Measurements from ENCODE around the gene RRN3.
"Not testable (repeated sequence)": the region's sequence is repeated elsewhere in the genome, so short reads cannot be mapped to it uniquely, and the experiment has no call there.

Gene RRN3

GRCh38 chr16:15093955-15094827 lies at the start of gene RRN3:
Gene RRN3, minus strand, starts transcription at chr16:15094272. Its CDS starts 39 bp downstream, at chr16:15094233.
- H3K9me3 Mint-ChIP-seq, H3K27me3 Mint-ChIP-seq: not testable (repeated sequence)
- peak within 1 kb of the TSS; percentile 95 for H3K27ac Mint-ChIP-seq
- peaks cover 25% of the 10 kb centered on the region for H3K4me1 Mint-ChIP-seq
- ATAC-seq, result peak; percentile 99
- H3K4me3 Mint-ChIP-seq, result peak within 1 kb of the TSS; percentile 92
- peaks cover 16% of the 10 kb centered on the region for H3K36me3 Mint-ChIP-seq (ENCODE audit: low read depth)
- DNase-seq, result peak; percentile 88

- ATAC-seq; H3K36me3 Mint-ChIP-seq (ENCODE audit: low read depth); H3K27me3 Mint-ChIP-seq; H3K4me1 Mint-ChIP-seq; H3K27ac Mint-ChIP-seq; H3K9me3 Mint-ChIP-seq; H3K4me3 Mint-ChIP-seq; DNase-seq: not testable (repeated sequence)
Observed at GRCh38 chr16:15143601-15144091, 49.6 kb upstream of the RRN3 start.

- DNase-seq; H3K9me3 Mint-ChIP-seq; ATAC-seq; H3K27me3 Mint-ChIP-seq; H3K36me3 Mint-ChIP-seq (ENCODE audit: low read depth); H3K4me3 Mint-ChIP-seq; H3K27ac Mint-ChIP-seq; H3K4me1 Mint-ChIP-seq: not testable (repeated sequence)
Observed at GRCh38 chr16:15142891-15143600, 49.0 kb upstream of the RRN3 start.

GRCh38 chr16:15142107-15142890 lies 48.2 kb upstream of the RRN3 start:
- not testable (repeated sequence) for H3K27ac Mint-ChIP-seq; DNase-seq; H3K36me3 Mint-ChIP-seq (ENCODE audit: low read depth); ATAC-seq; H3K9me3 Mint-ChIP-seq; H3K4me1 Mint-ChIP-seq; H3K4me3 Mint-ChIP-seq; H3K27me3 Mint-ChIP-seq

- Mint-ChIP-seq H3K9me3 (no peaks in the 10 kb centered on the region), H3K4me3 (no peak overlapping the region), H3K27ac (no peak overlapping the region), H3K27me3 (no peaks in the 10 kb centered on the region), H3K4me1 (no peaks in the 10 kb centered on the region), H3K36me3 (ENCODE audit: low read depth) (no peaks in the 10 kb centered on the region)
- ATAC-seq (no peak), DNase-seq (no peak)
Observed at GRCh38 chr16:15141586-15141985, 47.5 kb upstream of the RRN3 start.

- not testable (repeated sequence) for H3K27ac Mint-ChIP-seq; H3K9me3 Mint-ChIP-seq; ATAC-seq; DNase-seq; H3K4me1 Mint-ChIP-seq; H3K27me3 Mint-ChIP-seq; H3K4me3 Mint-ChIP-seq; H3K36me3 Mint-ChIP-seq (ENCODE audit: low read depth)
Observed at GRCh38 chr16:15140444-15141365, 46.6 kb upstream of the RRN3 start.

- not testable (repeated sequence) for DNase-seq; H3K36me3 Mint-ChIP-seq (ENCODE audit: low read depth); H3K27me3 Mint-ChIP-seq; H3K27ac Mint-ChIP-seq; H3K9me3 Mint-ChIP-seq; H3K4me3 Mint-ChIP-seq; ATAC-seq; H3K4me1 Mint-ChIP-seq
Observed at GRCh38 chr16:15137514-15137913, 43.4 kb upstream of the RRN3 start.

- not testable (repeated sequence) for DNase-seq; H3K27ac Mint-ChIP-seq; H3K9me3 Mint-ChIP-seq; H3K4me3 Mint-ChIP-seq; H3K36me3 Mint-ChIP-seq (ENCODE audit: low read depth); H3K4me1 Mint-ChIP-seq; ATAC-seq; H3K27me3 Mint-ChIP-seq
Observed at GRCh38 chr16:15135483-15136360, 41.6 kb upstream of the RRN3 start.

GRCh38 chr16:15134752-15135482 lies 40.8 kb upstream of the RRN3 start:
- H3K36me3 Mint-ChIP-seq (ENCODE audit: low read depth); DNase-seq; H3K4me1 Mint-ChIP-seq; H3K27me3 Mint-ChIP-seq; ATAC-seq; H3K9me3 Mint-ChIP-seq; H3K4me3 Mint-ChIP-seq; H3K27ac Mint-ChIP-seq: not testable (repeated sequence)

- not testable (repeated sequence) for H3K9me3 Mint-ChIP-seq; H3K36me3 Mint-ChIP-seq (ENCODE audit: low read depth); H3K27me3 Mint-ChIP-seq; ATAC-seq; DNase-seq; H3K27ac Mint-ChIP-seq; H3K4me1 Mint-ChIP-seq; H3K4me3 Mint-ChIP-seq
Observed at GRCh38 chr16:15133554-15133953, 39.5 kb upstream of the RRN3 start.

GRCh38 chr16:15132719-15133428 lies 38.8 kb upstream of the RRN3 start:
- H3K27ac Mint-ChIP-seq; ATAC-seq; H3K27me3 Mint-ChIP-seq; DNase-seq; H3K36me3 Mint-ChIP-seq (ENCODE audit: low read depth); H3K9me3 Mint-ChIP-seq; H3K4me1 Mint-ChIP-seq; H3K4me3 Mint-ChIP-seq: not testable (repeated sequence)
